GM18505 (cell line): Measurements from ENCODE around the gene PIMREG.

Experiments used
- ATAC-seq: cut with Tn5 transposase; IDR thresholded peaks from one replicate; pipeline ENCODE4 v1.9.1; 2021; ENCODE audit not compliant: unreplicated experiment
- POLR2A ChIP-seq: IDR thresholded peaks from 4 replicates; pipeline ENCODE4 v1.6.1; 2011; ENCODE audit warnings: borderline replicate concordance; ENCODE audit not compliant: insufficient read depth, insufficient read length; ENCODE audit errors: extremely low read depth

PIMREG gene

DNA sequence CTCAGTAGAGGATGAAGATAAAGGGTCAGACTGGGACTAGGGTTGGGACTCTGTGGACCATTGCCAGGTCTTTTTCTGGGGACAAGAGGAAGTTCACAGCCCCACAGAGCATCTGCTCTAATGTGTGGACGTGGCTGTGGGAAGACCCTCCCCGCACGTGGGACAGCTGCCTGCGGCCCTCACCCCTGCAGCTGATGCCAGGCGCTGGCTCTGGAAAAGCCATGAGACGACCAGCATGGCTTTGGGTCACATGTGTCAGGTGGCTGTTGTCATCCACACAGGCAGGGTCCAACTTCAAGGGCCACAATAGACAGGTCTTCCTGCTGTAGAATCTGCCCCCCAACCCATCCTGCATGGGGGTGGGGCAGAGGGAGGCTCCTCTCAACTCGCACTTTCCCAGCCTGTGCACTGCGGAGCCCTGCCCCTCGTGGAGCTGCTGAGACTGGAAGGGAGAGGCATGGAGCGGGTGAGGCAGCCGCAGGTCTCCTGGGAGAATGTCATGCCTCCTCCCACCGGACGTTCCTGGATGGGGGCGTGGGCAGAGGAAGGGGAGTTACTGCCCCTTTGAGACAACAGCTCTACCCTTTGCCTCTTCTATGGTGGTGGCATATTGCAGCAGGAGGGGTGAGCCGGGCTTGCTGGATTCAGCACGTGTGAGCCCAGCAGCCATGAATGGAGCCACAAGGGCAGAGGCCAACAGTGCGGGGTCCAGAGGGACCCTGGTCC lies 53.4 kb downstream of the PIMREG start:
- TF ChIP-seq POLR2A: no peak
- no peak for ATAC-seq

GRCh38 chr17:6498356-6498755 lies 54.1 kb downstream of the PIMREG start:
- no peak for ATAC-seq
- TF ChIP-seq POLR2A: no peak

GRCh38 chr17:6498901-6499540 lies 54.8 kb downstream of the PIMREG start:
- no peak for ATAC-seq

More at GRCh38 chr17:6498901-6499540, 54.8 kb downstream of the PIMREG start:
- TF ChIP-seq POLR2A: no peak
